HG03108 (cell line): ENCODE results near the gene ZACN.
"Not testable (repeated sequence)": the region's sequence is repeated elsewhere in the genome, so short reads cannot be mapped to it uniquely, and the experiment has no call there.

Source experiments
- ATAC-seq: cut with Tn5 transposase; IDR thresholded peaks from one replicate; pipeline ENCODE4 v1.9.1; 2021; ENCODE audit warnings: moderate library complexity; ENCODE audit not compliant: unreplicated experiment

The ZACN gene

GRCh38 chr17:76053246-76054111, 25.5 kb upstream of the ZACN start:
- no peak for ATAC-seq

- no peak for ATAC-seq
Observed at GRCh38 chr17:76054112-76054476, 24.9 kb upstream of the ZACN start.

GRCh38 chr17:76056882-76057281, 22.1 kb upstream of the ZACN start:
- no peak for ATAC-seq

GRCh38 chr17:76058264-76058663, 20.7 kb upstream of the ZACN start:
- not testable (repeated sequence) for ATAC-seq

- ATAC-seq, result no peak
Observed at GRCh38 chr17:76063875-76064546, 15.0 kb upstream of the ZACN start.

- no peak for ATAC-seq
Observed at GRCh38 chr17:76065775-76066174, 13.2 kb upstream of the ZACN start.

- ATAC-seq, result no peak
Observed at GRCh38 chr17:76071531-76072147, 7.3 kb upstream of the ZACN start.

GRCh38 chr17:76072148-76072858, 6.7 kb upstream of the ZACN start, which contains the start of gene SRP68:
TSS of gene SRP68 (minus strand) at chr17:76072517. CDS start at chr17:76072491, 26 bp downstream.
- ATAC-seq, result peak; percentile 95

GRCh38 chr17:76074390-76075363, 4.3 kb upstream of the ZACN start, which contains the start of gene GALR2:
TSS of gene GALR2 (plus strand) at chr17:76074781. CDS start at chr17:76074884, 103 bp downstream.
- ATAC-seq, result no peak

- no peak for ATAC-seq
Observed at GRCh38 chr17:76075364-76076145, 3.4 kb upstream of the ZACN start.

GRCh38 chr17:76076146-76076764, 2.7 kb upstream of the ZACN start:
- no peak for ATAC-seq

- no peak for ATAC-seq
Observed at GRCh38 chr17:76076765-76077583, 2.0 kb upstream of the ZACN start.

GRCh38 chr17:76077584-76078110, 1.3 kb upstream of the ZACN start:
- no peak for ATAC-seq

- ATAC-seq, result not testable (repeated sequence)
Observed at GRCh38 chr17:76078370-76078769, 612 bp upstream of the ZACN start.

- ATAC-seq, result no peak
Observed at GRCh38 chr17:76079535-76079955, 563 bp downstream of the ZACN start.

- ATAC-seq, result no peak
Observed at GRCh38 chr17:76079956-76080767, 1.2 kb downstream of the ZACN start.
